Activated T-cell treated with anti-CD3 and anti-CD28 coated beads, Interleukin-2, amount 50 U/mL, for 72 hours (primary cell): ENCODE results near the gene CYB5R3. TPM values are rescaled to one million over a fixed set of nuclear protein-coding genes. Genes with fewer than 3 reads are reported as not detected.
"Not testable (repeated sequence)": the region's sequence is repeated elsewhere in the genome, so short reads cannot be mapped to it uniquely, and the experiment has no call there.

ENCODE experiments used
- ATAC-seq, 2 donors: fragments of 150-1000 bp; cut with Tn5 transposase; replicated peaks in 1 of 2; 2 replicates each; pipeline ENCODE4 v1.10.0; 2021; ENCODE audit warnings: moderate library complexity in 2 of 2, mild to moderate bottlenecking in 1 of 2
- DNase-seq, 2 donors: peaks; one replicate each; pipeline ENCODE4 v3.0.0; 2021 to 2022; ENCODE audit warnings: mixed read lengths in 1 of 2
- H3K27ac Mint-ChIP-seq: one replicate; pipeline ENCODE4 v1.8.0; 2022; ENCODE audit warnings: mild to moderate bottlenecking, moderate library complexity, mixed read lengths
- H3K27me3 Mint-ChIP-seq: one replicate; pipeline ENCODE4 v1.8.0; 2022; ENCODE audit warnings: low read depth, mixed read lengths
- H3K36me3 Mint-ChIP-seq, 2 donors: one replicate each; pipeline ENCODE4 v1.8.0; 2022; ENCODE audit warnings: mixed read lengths in 2 of 2, mild to moderate bottlenecking in 1 of 2; ENCODE audit not compliant: insufficient read depth in 2 of 2
- H3K4me1 Mint-ChIP-seq: one replicate; pipeline ENCODE4 v1.8.0; 2022; ENCODE audit warnings: low read depth, mixed read lengths
- H3K4me3 Mint-ChIP-seq, 2 donors: one replicate each; pipeline ENCODE4 v1.8.0; 2022; ENCODE audit warnings: mild to moderate bottlenecking in 2 of 2, mixed read lengths in 2 of 2, moderate library complexity in 2 of 2
- H3K9me3 Mint-ChIP-seq, 2 donors: one replicate each; pipeline ENCODE4 v1.8.0; 2022; ENCODE audit warnings: mixed read lengths in 2 of 2
- total RNA-seq, 2 donors: library from RNA; stranded (reverse); gene quantifications; one replicate each; pipeline ENCODE4 v1.2.3, GENCODE V29; 2022

Gene CYB5R3
- total RNA-seq, 2 donors from 2014 or later: 60.7 to 67.1 TPM

DNA sequence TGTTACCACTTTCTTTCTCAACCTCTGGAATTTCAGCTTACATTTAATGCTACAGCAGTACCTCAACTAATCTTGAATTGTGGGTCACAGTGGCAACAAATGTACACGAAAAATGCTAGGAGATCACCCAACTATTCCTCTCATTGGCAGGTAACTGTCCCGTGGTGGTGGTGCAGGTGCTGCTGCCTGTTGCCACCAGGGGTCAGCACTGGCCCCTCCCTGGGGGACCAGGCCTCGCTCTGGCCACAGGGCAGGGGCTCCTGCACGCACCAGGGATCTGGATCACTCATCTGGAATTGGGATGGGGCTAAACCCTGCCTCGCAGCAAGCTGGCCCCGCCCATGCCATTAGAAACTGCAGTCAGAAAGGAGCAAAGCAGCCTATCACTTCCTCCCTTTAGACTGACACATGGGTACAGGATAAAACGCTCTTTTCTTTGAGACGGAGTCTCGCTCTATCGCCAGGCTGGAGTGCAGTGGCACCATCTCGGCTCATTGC lies 27.6 kb downstream of the CYB5R3 start:
- ATAC-seq: peak; percentile 63 to 73
- no peaks in the 10 kb centered on the region for H3K9me3 Mint-ChIP-seq
- peaks cover 5% of the 10 kb centered on the region for H3K4me1 Mint-ChIP-seq
- no peaks in the 10 kb centered on the region for H3K27me3 Mint-ChIP-seq
- H3K27ac Mint-ChIP-seq: no peak overlapping the region
- DNase-seq: peak; percentile 62 to 63
- no peaks in the 10 kb centered on the region for H3K36me3 Mint-ChIP-seq
- H3K4me3 Mint-ChIP-seq: no peak overlapping the region

- no peaks in the 10 kb centered on the region for H3K9me3 Mint-ChIP-seq
- H3K27me3 Mint-ChIP-seq: no peaks in the 10 kb centered on the region
- no peak overlapping the region for H3K27ac Mint-ChIP-seq
- no peak overlapping the region for H3K4me3 Mint-ChIP-seq
- no peak for ATAC-seq
- no peaks in the 10 kb centered on the region for H3K36me3 Mint-ChIP-seq
- H3K4me1 Mint-ChIP-seq: peaks cover 18% of the 10 kb centered on the region
- no peak for DNase-seq
Observed at GRCh38 chr22:42620084-42620483, 29.1 kb downstream of the CYB5R3 start.

GRCh38 chr22:42619261-42620063 lies 29.7 kb downstream of the CYB5R3 start:
- Mint-ChIP-seq H3K27ac (no peak overlapping the region), H3K9me3 (no peaks in the 10 kb centered on the region), H3K4me1 (peaks cover 21% of the 10 kb centered on the region), H3K36me3 (no peaks in the 10 kb centered on the region), H3K4me3 (no peak overlapping the region), H3K27me3 (no peaks in the 10 kb centered on the region)
- no peak for DNase-seq
- no peak for ATAC-seq

DNA sequence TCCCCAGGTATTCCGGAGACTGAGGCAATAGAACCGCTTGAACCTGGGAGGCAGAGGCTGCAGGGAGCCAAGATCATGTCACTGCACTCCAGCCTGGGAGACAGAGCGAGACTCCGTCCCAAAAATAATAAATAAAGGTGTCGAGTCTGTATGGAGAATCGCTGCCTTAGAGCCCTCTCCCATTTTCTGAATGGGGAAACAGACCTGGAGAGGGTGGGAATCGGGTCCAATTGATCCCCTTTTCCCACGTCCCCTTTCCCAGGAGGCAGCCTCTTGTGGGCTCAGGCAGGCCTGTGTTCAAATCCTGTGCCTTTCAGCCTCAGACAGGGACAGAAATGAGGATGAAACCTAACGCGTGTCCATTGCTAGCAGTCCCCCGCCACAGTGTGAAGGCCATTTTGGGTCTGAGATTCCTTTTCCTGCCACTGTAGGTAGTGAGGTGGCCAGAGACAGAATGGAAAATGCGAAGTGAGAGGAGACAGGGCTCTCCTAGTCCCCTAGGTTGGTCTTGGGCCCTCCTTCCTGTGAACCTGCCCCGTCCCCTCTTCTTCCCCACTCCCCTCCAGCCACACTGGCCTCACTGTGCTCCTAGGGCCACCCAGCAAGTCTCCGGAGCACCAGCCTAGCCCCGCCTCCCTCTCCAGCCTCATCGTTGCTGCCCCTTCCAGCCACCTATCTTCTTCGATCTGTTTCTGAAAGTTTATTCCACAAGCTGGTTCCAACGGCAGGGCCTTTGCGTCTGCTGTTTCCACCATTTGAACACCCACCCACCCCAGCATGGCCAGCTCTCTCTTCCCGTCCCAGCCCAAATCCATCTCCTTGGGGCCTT lies 31.8 kb downstream of the CYB5R3 start:
- ATAC-seq (no peak), DNase-seq (no peak)
- H3K4me1 Mint-ChIP-seq: peaks cover 40% of the 10 kb centered on the region
- H3K4me3 Mint-ChIP-seq: no peak overlapping the region
- no peak overlapping the region for H3K27ac Mint-ChIP-seq
- H3K36me3 Mint-ChIP-seq: peaks cover 5 to 7% of the 10 kb centered on the region in 2 donors
- H3K27me3 Mint-ChIP-seq: no peaks in the 10 kb centered on the region
- H3K9me3 Mint-ChIP-seq: no peaks in the 10 kb centered on the region

DNA sequence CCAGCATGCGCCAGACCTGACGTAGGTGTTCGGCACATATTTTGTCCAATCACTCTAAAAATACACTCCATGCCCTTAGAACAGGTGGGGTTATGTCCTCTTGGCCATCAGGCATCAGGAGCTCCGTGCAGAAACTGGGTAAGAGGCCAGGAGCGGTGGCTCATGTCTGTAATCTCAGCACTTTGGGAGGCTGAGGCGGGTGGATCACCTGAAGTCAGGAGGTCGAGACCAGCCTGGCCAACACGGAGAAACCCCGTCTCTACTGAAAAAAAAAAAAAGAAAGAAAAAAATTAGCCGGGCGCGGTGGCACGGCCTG lies 33.4 kb downstream of the CYB5R3 start:
- Mint-ChIP-seq H3K36me3 (peaks cover 8 to 12% of the 10 kb centered on the region in 2 donors), H3K4me1 (peaks cover 55% of the 10 kb centered on the region), H3K4me3 (peak overlapping the region; percentile 92 to 97), H3K27ac (peak overlapping the region; percentile 100)
- not testable (repeated sequence) for DNase-seq, H3K27me3 Mint-ChIP-seq, H3K9me3 Mint-ChIP-seq
- ATAC-seq: peak in 1 of 2 donors; percentile 52

DNA sequence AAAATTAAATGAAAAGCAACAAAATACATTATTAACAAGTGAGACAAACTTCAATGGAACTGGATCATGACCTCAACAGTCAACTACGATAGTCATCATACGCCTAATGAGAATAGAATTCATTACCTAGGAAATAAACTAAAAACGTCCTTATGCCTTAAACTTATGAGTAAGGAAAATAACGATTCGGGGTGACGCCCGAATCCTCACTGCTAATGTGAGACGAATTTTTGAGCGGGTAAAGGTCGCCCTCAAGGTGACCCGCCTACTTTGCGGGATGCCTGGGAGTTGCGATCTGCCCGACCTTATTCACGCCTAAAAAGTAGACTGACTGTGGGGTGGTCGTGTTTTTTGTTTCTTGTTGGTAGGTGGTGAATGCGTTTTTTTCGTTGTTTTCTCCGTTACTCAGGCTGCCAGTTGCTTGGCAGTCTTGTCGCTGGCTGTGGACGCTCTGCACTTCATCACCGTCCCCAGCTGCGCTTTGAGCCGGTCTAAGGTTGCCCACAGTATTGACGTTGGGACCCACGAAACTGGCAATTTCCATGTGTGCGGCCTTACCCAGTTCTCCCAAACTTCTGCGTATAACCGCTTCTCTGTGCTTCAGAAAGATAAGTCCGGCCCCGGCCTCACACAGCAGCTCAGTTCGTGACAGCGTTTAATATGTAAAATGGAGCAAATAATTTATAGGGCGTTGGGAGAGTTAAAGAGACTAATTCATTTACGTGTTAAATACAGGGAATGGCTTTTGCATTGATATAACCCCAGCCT lies 33.9 kb downstream of the CYB5R3 start:
- Mint-ChIP-seq H3K27ac (peak overlapping the region; percentile 100), H3K9me3 (no peaks in the 10 kb centered on the region), H3K4me1 (peaks cover 60% of the 10 kb centered on the region), H3K36me3 (peaks cover 9 to 12% of the 10 kb centered on the region in 2 donors), H3K4me3 (peak overlapping the region; percentile 92 to 97), H3K27me3 (no peaks in the 10 kb centered on the region)
- ATAC-seq (peak; percentile 76 to 80), DNase-seq (peak; percentile 89 to 93)

GRCh38 chr22:42614312-42615091 lies 34.7 kb downstream of the CYB5R3 start, which contains the start of gene POLDIP3:
Gene POLDIP3, minus strand, starts transcription at chr22:42614883. Its CDS starts 26 bp downstream, at chr22:42614857.
- peak; percentile 98 to 99 for DNase-seq
- ATAC-seq: peak; percentile 64 to 66
- H3K27me3 Mint-ChIP-seq: no peaks in the 10 kb centered on the region
- H3K9me3 Mint-ChIP-seq: no peaks in the 10 kb centered on the region
- peaks cover 68% of the 10 kb centered on the region for H3K4me1 Mint-ChIP-seq
- H3K27ac Mint-ChIP-seq: peak within 1 kb of the TSS; percentile 100
- H3K36me3 Mint-ChIP-seq: peaks cover 10 to 12% of the 10 kb centered on the region in 2 donors
- peak within 1 kb of the TSS; percentile 92 to 97 for H3K4me3 Mint-ChIP-seq

GRCh38 chr22:42613872-42614301 lies 35.3 kb downstream of the CYB5R3 start:
- peak overlapping the region; percentile 92 to 93 for H3K4me3 Mint-ChIP-seq
- H3K27ac Mint-ChIP-seq: peak overlapping the region; percentile 87
- H3K36me3 Mint-ChIP-seq: peaks cover 10 to 12% of the 10 kb centered on the region in 2 donors
- H3K27me3 Mint-ChIP-seq: no peaks in the 10 kb centered on the region
- H3K4me1 Mint-ChIP-seq: peaks cover 74% of the 10 kb centered on the region
- no peaks in the 10 kb centered on the region for H3K9me3 Mint-ChIP-seq
- ATAC-seq: no peak
- peak; percentile 18 to 42 for DNase-seq

GRCh38 chr22:42612336-42612735 lies 36.9 kb downstream of the CYB5R3 start:
- Mint-ChIP-seq H3K36me3 (peaks cover 10 to 14% of the 10 kb centered on the region in 2 donors), H3K27me3 (no peaks in the 10 kb centered on the region), H3K9me3 (no peaks in the 10 kb centered on the region), H3K4me3 (peak overlapping the region; percentile 92 to 93), H3K27ac (peak overlapping the region; percentile 84), H3K4me1 (peaks cover 73% of the 10 kb centered on the region)
- no peak for DNase-seq
- no peak for ATAC-seq

DNA sequence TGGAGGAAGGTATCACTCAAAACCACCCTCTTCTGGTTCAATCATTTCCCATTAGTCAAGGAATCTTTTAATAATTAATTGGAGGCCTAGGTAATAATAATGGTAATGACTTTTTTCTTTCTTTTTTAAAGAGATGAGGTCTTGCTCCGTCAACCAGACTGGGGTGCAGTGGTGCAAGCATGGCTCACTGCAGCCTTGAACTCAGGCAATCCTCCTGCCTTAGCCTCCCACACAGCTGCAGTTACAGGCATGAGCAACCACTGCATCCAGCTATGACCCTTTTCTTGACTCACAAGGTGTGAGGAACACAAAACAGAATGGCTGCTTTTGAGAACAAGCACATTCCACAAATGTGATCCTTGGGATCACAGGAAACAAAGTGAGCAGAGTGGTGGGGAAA lies 38.1 kb downstream of the CYB5R3 start:
- DNase-seq (no peak), ATAC-seq (no peak)
- H3K27me3 Mint-ChIP-seq: no peaks in the 10 kb centered on the region

GRCh38 chr22:42610186-42610585 lies 39.0 kb downstream of the CYB5R3 start:
- DNase-seq: no peak
- H3K27ac Mint-ChIP-seq: peak overlapping the region; percentile 80
- peaks cover 78% of the 10 kb centered on the region for H3K4me1 Mint-ChIP-seq
- peaks cover 12 to 17% of the 10 kb centered on the region in 2 donors for H3K36me3 Mint-ChIP-seq
- no peaks in the 10 kb centered on the region for H3K9me3 Mint-ChIP-seq
- no peaks in the 10 kb centered on the region for H3K27me3 Mint-ChIP-seq
- peak overlapping the region in 1 of 2 donors; percentile 39 for H3K4me3 Mint-ChIP-seq
- no peak for ATAC-seq

More for the DNA sequence above, 38.1 kb downstream of the CYB5R3 start:
- Mint-ChIP-seq H3K4me1 (peaks cover 78% of the 10 kb centered on the region), H3K4me3 (peak overlapping the region; percentile 22 to 55), H3K36me3 (peaks cover 12 to 17% of the 10 kb centered on the region in 2 donors), H3K9me3 (no peaks in the 10 kb centered on the region), H3K27ac (peak overlapping the region; percentile 80)

GRCh38 chr22:42608823-42609361 lies 40.3 kb downstream of the CYB5R3 start:
- Mint-ChIP-seq H3K4me1 (peaks cover 79% of the 10 kb centered on the region), H3K27ac (peak overlapping the region; percentile 69), H3K36me3 (peaks cover 12 to 16% of the 10 kb centered on the region in 2 donors), H3K4me3 (peak overlapping the region in 1 of 2 donors; percentile 34), H3K9me3 (no peaks in the 10 kb centered on the region), H3K27me3 (no peaks in the 10 kb centered on the region)
- DNase-seq (no peak), ATAC-seq (peak; percentile 44 to 56)
